ENCODE data around the gene TMEM209. TPM values are rescaled to one million over a fixed set of nuclear protein-coding genes. Genes with fewer than 3 reads are reported as not detected.

Gene TMEM209
- total RNA-seq, 3 donors from 2014 or later (not counting 1 experiment from before 2014, with no cell fraction given), result 26.3 to 31.0 (median 30.4) TPM

GRCh38 chr7:130136579-130137167 is 68.5 kb downstream of the TMEM209 start:
- H3K9me3 Mint-ChIP-seq, result no peaks in the 10 kb centered on the region
- DNase-seq, result no peak
- H3K4me1 Mint-ChIP-seq, result peaks cover 14 to 28% of the 10 kb centered on the region in 2 donors
- H3K4me3 Mint-ChIP-seq, result no peak overlapping the region
- Histone ChIP-seq H3K9me3 (ENCODE audit: control insufficient read depth, insufficient read depth, low read length) (no peaks in the 10 kb centered on the region), H3K27me3 (ENCODE audit: control insufficient read depth, insufficient read depth, low read length) (no peaks in the 10 kb centered on the region), H3K4me1 (ENCODE audit: control insufficient read depth, insufficient read depth, low read length) (peaks cover 11% of the 10 kb centered on the region), H3K27ac (ENCODE audit: low read length) (no peak overlapping the region), H3K36me3 (ENCODE audit: control insufficient read depth, insufficient read depth, low read length) (peaks cover 22% of the 10 kb centered on the region), H3K4me3 (ENCODE audit: low read length) (no peak overlapping the region)
- H3K27me3 Mint-ChIP-seq (ENCODE audit: low read depth in 2 of 2), result no peaks in the 10 kb centered on the region
- WGBS (ENCODE audit: insufficient coverage), result 67% methylated on average over 1 of the region's 1 CpG
- no peak overlapping the region for H3K27ac Mint-ChIP-seq
- H3K36me3 Mint-ChIP-seq, result peaks cover 2% of the 10 kb centered on the region
- ATAC-seq, result no peak
- no peak for TF ChIP-seq CTCF (IDR thresholded peaks at IDR 0.05)
- intact Hi-C loops (cut with micrococcal nuclease), result no loop called here

- H3K36me3 Mint-ChIP-seq, result peaks cover 13% of the 10 kb centered on the region
- H3K36me3 ChIP-seq (ENCODE audit: control insufficient read depth, insufficient read depth, low read length), result peaks cover 32% of the 10 kb centered on the region
- 96% methylated on average over 8 of the region's 10 CpGs for WGBS (ENCODE audit: insufficient coverage)
Measured at GRCh38 chr7:130135208-130136205, 69.7 kb downstream of the TMEM209 start.

GRCh38 chr7:130134726-130135125 is 70.5 kb downstream of the TMEM209 start:
- H3K4me3 ChIP-seq (ENCODE audit: low read length), result no peak overlapping the region
- H3K9me3 ChIP-seq (ENCODE audit: control insufficient read depth, insufficient read depth, low read length), result no peaks in the 10 kb centered on the region
- no peak for TF ChIP-seq CTCF (IDR thresholded peaks at IDR 0.05)
- ATAC-seq, result no peak
- 95% methylated on average over 5 of the region's 7 CpGs for WGBS (ENCODE audit: insufficient coverage)
- Mint-ChIP-seq H3K9me3 (no peaks in the 10 kb centered on the region), H3K36me3 (peaks cover 15% of the 10 kb centered on the region), H3K4me3 (no peak overlapping the region), H3K27ac (no peak overlapping the region), H3K4me1 (peaks cover 14 to 17% of the 10 kb centered on the region in 2 donors), H3K27me3 (ENCODE audit: low read depth in 2 of 2) (no peaks in the 10 kb centered on the region)
- peaks cover 36% of the 10 kb centered on the region for H3K36me3 ChIP-seq (ENCODE audit: control insufficient read depth, insufficient read depth, low read length)
- H3K27me3 ChIP-seq (ENCODE audit: control insufficient read depth, insufficient read depth, low read length), result no peaks in the 10 kb centered on the region
- H3K27ac ChIP-seq (ENCODE audit: low read length), result no peak overlapping the region
- intact Hi-C loops (cut with micrococcal nuclease), result no loop called here
- no peak for DNase-seq
- no peaks in the 10 kb centered on the region for H3K4me1 ChIP-seq (ENCODE audit: control insufficient read depth, insufficient read depth, low read length)

More at GRCh38 chr7:130135208-130136205, 69.7 kb downstream of the TMEM209 start:
- Mint-ChIP-seq H3K27ac (no peak overlapping the region), H3K4me3 (no peak overlapping the region), H3K4me1 (peaks cover 14 to 17% of the 10 kb centered on the region in 2 donors), H3K9me3 (no peaks in the 10 kb centered on the region), H3K27me3 (ENCODE audit: low read depth in 2 of 2) (no peaks in the 10 kb centered on the region)
- intact Hi-C loops (cut with micrococcal nuclease), result no loop called here
- no peak for TF ChIP-seq CTCF (IDR thresholded peaks at IDR 0.05)
- DNase-seq (no peak), ATAC-seq (no peak)
- H3K27ac ChIP-seq (ENCODE audit: low read length), result no peak overlapping the region
- no peaks in the 10 kb centered on the region for H3K4me1 ChIP-seq (ENCODE audit: control insufficient read depth, insufficient read depth, low read length)
- no peaks in the 10 kb centered on the region for H3K27me3 ChIP-seq (ENCODE audit: control insufficient read depth, insufficient read depth, low read length)
- H3K4me3 ChIP-seq (ENCODE audit: low read length), result no peak overlapping the region
- H3K9me3 ChIP-seq (ENCODE audit: control insufficient read depth, insufficient read depth, low read length), result no peaks in the 10 kb centered on the region

Data from natural killer cell (primary cell).